ENCODE results near the gene SRCAP.

SRCAP gene

DNA sequence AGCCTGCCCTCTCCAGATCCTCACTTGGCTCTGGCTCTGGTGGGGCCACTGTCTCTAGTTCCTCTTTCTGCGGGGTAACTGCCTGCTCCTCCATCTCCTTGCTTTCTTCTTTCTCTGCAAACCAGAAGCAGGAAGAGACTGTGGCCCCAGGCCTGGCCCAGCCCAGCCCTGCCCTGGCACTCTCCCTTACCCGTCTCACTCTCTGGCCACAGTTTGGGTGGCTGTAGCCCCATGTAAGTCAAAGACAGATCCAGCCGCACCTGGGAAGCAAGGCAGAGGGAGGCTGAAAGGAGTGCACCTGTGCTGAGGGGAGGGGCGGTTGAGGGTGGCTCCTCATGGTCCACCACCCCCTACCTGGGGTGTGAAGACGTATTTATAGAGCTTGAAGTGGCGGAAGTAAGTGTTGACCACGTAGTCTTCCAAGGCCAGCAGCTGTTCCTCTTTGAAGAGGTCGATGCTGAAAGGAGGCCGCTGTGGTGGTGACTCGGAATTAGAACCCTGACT is 60.1 kb downstream of the SRCAP start:
- DNase-seq: no peak
- Histone ChIP-seq H3K36me3 (replicated peaks; ENCODE audit: insufficient read depth, low read length) (peaks cover 1% of the 10 kb centered on the region; the same call in 1 of the 2 replicates), H3K4me2 (ENCODE audit: low read depth, low read length) (no peak overlapping the region)

DNA sequence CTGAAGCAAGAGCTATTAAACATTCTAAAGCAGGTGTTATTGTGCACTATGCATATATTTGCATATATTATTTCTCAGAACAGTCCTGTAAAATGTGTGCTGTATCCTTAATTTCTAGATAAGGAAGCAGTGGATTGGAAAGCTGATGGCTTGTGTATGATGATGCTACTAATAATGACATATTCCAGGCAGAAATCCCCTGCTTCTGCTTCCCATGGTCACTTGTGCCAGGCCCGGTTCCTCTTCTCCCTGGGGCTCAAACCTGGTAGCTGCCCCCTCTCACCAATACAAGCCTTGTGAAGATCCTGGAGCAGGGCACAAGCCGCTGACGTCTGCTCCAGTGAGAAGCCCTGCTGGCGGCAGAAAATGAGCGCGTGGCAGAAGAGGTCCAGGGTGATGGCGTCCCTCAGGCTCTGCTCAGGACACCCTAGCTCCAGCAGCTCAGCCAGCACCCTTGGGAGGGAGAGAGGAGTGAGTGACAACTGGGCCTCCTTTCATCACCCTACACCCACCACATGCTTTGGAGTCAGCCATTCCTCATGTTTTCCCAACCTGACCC is 61.1 kb downstream of the SRCAP start:
- Histone ChIP-seq H4K20me1 (ENCODE audit: insufficient read depth, low read length) (no peaks in the 10 kb centered on the region), H2AFZ (ENCODE audit: low read length) (no peak overlapping the region), H3K4me3 (ENCODE audit: low read length) (no peak overlapping the region), H3K79me2 (ENCODE audit: low read length) (peaks cover 25% of the 10 kb centered on the region), H3K4me1 (ENCODE audit: low read length) (peaks cover 17% of the 10 kb centered on the region), H3K9me3 (replicated peaks; ENCODE audit: insufficient read depth, low read length) (no peaks in the 10 kb centered on the region), H3K27me3 (replicated peaks; ENCODE audit: insufficient read depth, low read length) (no peaks in the 10 kb centered on the region), H3K9me2 (replicated peaks; ENCODE audit: insufficient read depth, low read length) (no peaks in the 10 kb centered on the region), H3F3A (ENCODE audit: insufficient read depth, low read length) (no peaks in the 10 kb centered on the region), H3K27ac (ENCODE audit: low read length) (no peak overlapping the region), H3K36me3 (replicated peaks; ENCODE audit: insufficient read depth, low read length) (peaks cover 4% of the 10 kb centered on the region; the same call in 1 of the 2 replicates), H3K4me2 (ENCODE audit: low read depth, low read length) (peak overlapping the region; percentile 72; the same call in 1 of the 2 replicates), H3K9ac (ENCODE audit: low read length) (no peak overlapping the region)
- TF ChIP-seq EZH2 (optimal IDR thresholded peaks at IDR 0.05; ENCODE audit: low read depth, low read length) (no peak), EZH2phosphoT487 (IDR thresholded peaks at IDR 0.05; ENCODE audit: low read length) (no peak)
- TF ChIP-seq, protein P1, sequence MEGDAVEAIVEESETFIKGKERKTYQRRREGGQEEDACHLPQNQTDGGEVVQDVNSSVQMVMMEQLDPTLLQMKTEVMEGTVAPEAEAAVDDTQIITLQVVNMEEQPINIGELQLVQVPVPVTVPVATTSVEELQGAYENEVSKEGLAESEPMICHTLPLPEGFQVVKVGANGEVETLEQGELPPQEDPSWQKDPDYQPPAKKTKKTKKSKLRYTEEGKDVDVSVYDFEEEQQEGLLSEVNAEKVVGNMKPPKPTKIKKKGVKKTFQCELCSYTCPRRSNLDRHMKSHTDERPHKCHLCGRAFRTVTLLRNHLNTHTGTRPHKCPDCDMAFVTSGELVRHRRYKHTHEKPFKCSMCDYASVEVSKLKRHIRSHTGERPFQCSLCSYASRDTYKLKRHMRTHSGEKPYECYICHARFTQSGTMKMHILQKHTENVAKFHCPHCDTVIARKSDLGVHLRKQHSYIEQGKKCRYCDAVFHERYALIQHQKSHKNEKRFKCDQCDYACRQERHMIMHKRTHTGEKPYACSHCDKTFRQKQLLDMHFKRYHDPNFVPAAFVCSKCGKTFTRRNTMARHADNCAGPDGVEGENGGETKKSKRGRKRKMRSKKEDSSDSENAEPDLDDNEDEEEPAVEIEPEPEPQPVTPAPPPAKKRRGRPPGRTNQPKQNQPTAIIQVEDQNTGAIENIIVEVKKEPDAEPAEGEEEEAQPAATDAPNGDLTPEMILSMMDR (IDR thresholded peaks at IDR 0.05; ENCODE audit: low read length): no peak
- DNase-seq: no peak

More for the DNA sequence above, 60.1 kb downstream of the SRCAP start:
- TF ChIP-seq EZH2phosphoT487 (IDR thresholded peaks at IDR 0.05; ENCODE audit: low read length): no peak
- TF ChIP-seq, protein P1 (IDR thresholded peaks at IDR 0.05; ENCODE audit: low read length): no peak
- TF ChIP-seq EZH2 (optimal IDR thresholded peaks at IDR 0.05; ENCODE audit: low read depth, low read length): no peak
- Histone ChIP-seq H2AFZ (ENCODE audit: low read length) (no peak overlapping the region), H3K27ac (ENCODE audit: low read length) (no peak overlapping the region), H3F3A (ENCODE audit: insufficient read depth, low read length) (no peaks in the 10 kb centered on the region), H3K9ac (ENCODE audit: low read length) (no peak overlapping the region), H3K79me2 (ENCODE audit: low read length) (peaks cover 19% of the 10 kb centered on the region), H3K27me3 (replicated peaks; ENCODE audit: insufficient read depth, low read length) (no peaks in the 10 kb centered on the region), H3K9me2 (replicated peaks; ENCODE audit: insufficient read depth, low read length) (no peaks in the 10 kb centered on the region), H3K4me3 (ENCODE audit: low read length) (no peak overlapping the region), H3K9me3 (replicated peaks; ENCODE audit: insufficient read depth, low read length) (no peaks in the 10 kb centered on the region), H3K4me1 (ENCODE audit: low read length) (peaks cover 17% of the 10 kb centered on the region), H4K20me1 (ENCODE audit: insufficient read depth, low read length) (no peaks in the 10 kb centered on the region)

DNA sequence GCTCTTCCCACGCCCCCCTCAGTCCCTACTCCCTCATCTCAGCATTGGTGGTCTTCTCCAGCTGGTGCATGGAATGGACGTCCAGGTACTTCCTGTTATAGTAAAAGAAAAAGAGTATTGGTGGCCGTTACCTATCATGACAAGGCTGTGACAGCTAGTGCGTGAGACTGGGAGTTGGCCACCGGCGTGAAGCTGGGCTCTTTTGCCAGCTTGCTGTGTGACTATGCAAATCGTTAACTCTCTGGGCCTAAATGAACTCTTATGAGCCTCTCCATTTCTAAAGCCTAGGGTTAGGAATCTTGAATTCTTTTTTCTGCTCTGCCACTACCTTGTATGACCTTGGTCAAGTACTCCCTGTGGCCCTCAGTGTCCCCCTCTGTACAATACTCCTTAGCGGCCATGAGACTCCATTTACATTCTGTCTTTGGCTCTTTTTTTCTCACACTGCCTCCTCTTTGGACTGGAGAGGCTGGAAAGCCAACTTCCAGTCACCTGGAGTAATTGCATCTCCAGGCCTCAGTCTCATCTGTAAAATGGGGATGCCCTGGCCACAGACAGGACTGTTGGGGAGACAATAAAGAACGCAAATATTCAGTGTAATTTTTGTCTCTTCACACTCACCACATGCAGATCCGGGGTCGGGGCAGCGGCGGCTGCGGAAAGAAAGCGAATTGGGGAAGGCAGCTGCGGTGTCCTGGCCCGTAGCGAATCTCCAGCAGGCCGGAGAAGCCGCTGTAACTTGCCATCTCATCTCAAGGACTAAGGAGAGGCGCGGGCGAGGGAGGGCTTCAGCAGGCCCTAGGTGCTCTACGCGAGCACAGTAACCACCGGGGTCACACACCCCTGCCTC is 61.8 kb downstream of the SRCAP start:
- H3F3A ChIP-seq (ENCODE audit: insufficient read depth, low read length): no peaks in the 10 kb centered on the region
- TF ChIP-seq EZH2 (optimal IDR thresholded peaks at IDR 0.05; ENCODE audit: low read depth, low read length) (no peak), EZH2phosphoT487 (IDR thresholded peaks at IDR 0.05; ENCODE audit: low read length) (no peak)
- TF ChIP-seq, protein P1 (IDR thresholded peaks at IDR 0.05; ENCODE audit: low read length): no peak
- H3K9me2 ChIP-seq (replicated peaks; ENCODE audit: insufficient read depth, low read length): no peaks in the 10 kb centered on the region
- peak overlapping the region; percentile 83 for H3K4me3 ChIP-seq (ENCODE audit: low read length)
- H3K36me3 ChIP-seq (replicated peaks; ENCODE audit: insufficient read depth, low read length): peaks cover 4% of the 10 kb centered on the region; the same call in 1 of the 2 replicates
- no peaks in the 10 kb centered on the region for H3K9me3 ChIP-seq (replicated peaks; ENCODE audit: insufficient read depth, low read length)
- no peak for DNase-seq
- peak overlapping the region; percentile 31; the same call in 1 of the 2 replicates for H3K27ac ChIP-seq (ENCODE audit: low read length)
- H3K4me2 ChIP-seq (ENCODE audit: low read depth, low read length): peak overlapping the region; percentile 72
- H3K9ac ChIP-seq (ENCODE audit: low read length): peak overlapping the region; percentile 80; the same call in 1 of the 2 replicates
- no peaks in the 10 kb centered on the region for H3K27me3 ChIP-seq (replicated peaks; ENCODE audit: insufficient read depth, low read length)
- H2AFZ ChIP-seq (ENCODE audit: low read length): peak overlapping the region; percentile 91
- H4K20me1 ChIP-seq (ENCODE audit: insufficient read depth, low read length): no peaks in the 10 kb centered on the region
- peaks cover 17% of the 10 kb centered on the region for H3K4me1 ChIP-seq (ENCODE audit: low read length)
- peaks cover 25% of the 10 kb centered on the region for H3K79me2 ChIP-seq (ENCODE audit: low read length)

Data from MM.1S (cell line).